HEK293T (cell line): ENCODE results near the gene GJE1.

Experiments used
- CTCF ChIA-PET: fragments of 350-600 bp; formaldehyde crosslinking; extraction: SDS; loops from one replicate; lab custom pipeline; 2021; ENCODE audit warnings: antibody characterized with exemption, inconsistent platforms; lab: Yijun Ruan, JAX
- POLR2A ChIA-PET: fragments of 350-600 bp; formaldehyde crosslinking; extraction: SDS; loops from one replicate; lab custom pipeline; 2020; ENCODE audit warnings: antibody characterized with exemption, inconsistent platforms; lab: Yijun Ruan, JAX
- DNase-seq: peaks from one replicate; pipeline ENCODE4 v3.0.0; 2012; ENCODE audit warnings: mixed read lengths; ENCODE audit errors: extremely low spot score
- ARNT ChIP-seq: fragments of 450-650 bp; IDR thresholded peaks from 2 replicates; pipeline ENCODE4 v1.6.1; 2017; ENCODE audit warnings: mild to moderate bottlenecking
- BHLHE40 ChIP-seq: fragments of 450-650 bp; IDR thresholded peaks from 2 replicates; pipeline ENCODE4 v1.6.1; 2016; ENCODE audit warnings: mild to moderate bottlenecking, moderate library complexity, borderline replicate concordance
- CTBP1 ChIP-seq: fragments of 450-650 bp; IDR thresholded peaks from 2 replicates; pipeline ENCODE4 v1.6.1; 2016; ENCODE audit warnings: borderline replicate concordance
- ELF4 ChIP-seq: fragments of 450-650 bp; IDR thresholded peaks from 2 replicates; pipeline ENCODE4 v1.6.1; 2017; ENCODE audit warnings: antibody characterized with exemption
- FOXA1 ChIP-seq: fragments of 450-650 bp; IDR thresholded peaks from 2 replicates; pipeline ENCODE4 v1.6.1; 2016; ENCODE audit warnings: mild to moderate bottlenecking
- FOXK2 ChIP-seq: fragments of 450-650 bp; IDR thresholded peaks from 2 replicates; pipeline ENCODE4 v1.6.1; 2016; ENCODE audit warnings: mild to moderate bottlenecking
- FOXM1 ChIP-seq: fragments of 450-650 bp; IDR thresholded peaks from 2 replicates; pipeline ENCODE4 v1.6.1; 2017; ENCODE audit warnings: mild to moderate bottlenecking, borderline replicate concordance
- HDGF ChIP-seq: fragments of 450-650 bp; IDR thresholded peaks from 2 replicates; pipeline ENCODE4 v1.6.1; 2017; ENCODE audit warnings: antibody characterized with exemption, borderline replicate concordance
- L3MBTL2 ChIP-seq: fragments of 450-650 bp; conservative IDR thresholded peaks from 2 replicates; pipeline ENCODE4 v1.6.1; 2016; ENCODE audit warnings: mild to moderate bottlenecking
- LEF1 ChIP-seq: fragments of 450-650 bp; IDR thresholded peaks from 2 replicates; pipeline ENCODE4 v1.6.1; 2017; ENCODE audit warnings: mild to moderate bottlenecking, borderline replicate concordance
- NFRKB ChIP-seq: fragments of 450-650 bp; IDR thresholded peaks from 2 replicates; pipeline ENCODE4 v1.6.1; 2016; ENCODE audit warnings: mild to moderate bottlenecking, moderate library complexity
- PKNOX1 ChIP-seq: fragments of 450-650 bp; IDR thresholded peaks from 2 replicates; pipeline ENCODE4 v1.6.1; 2016
- SP1 ChIP-seq: fragments of 450-650 bp; IDR thresholded peaks from 2 replicates; pipeline ENCODE4 v1.6.1; 2017
- TARDBP ChIP-seq: fragments of 450-650 bp; IDR thresholded peaks from 2 replicates; pipeline ENCODE4 v1.6.1; 2016
- ZNF384 ChIP-seq: fragments of 450-650 bp; IDR thresholded peaks from 2 replicates; pipeline ENCODE4 v1.6.1; 2016

GJE1 gene

GRCh38 chr6:142174703-142175102, 42.0 kb downstream of the GJE1 start:
- POLR2A ChIA-PET: no interaction called here
- no peak for DNase-seq
- CTCF ChIA-PET: no interaction called here
- TF ChIP-seq CTBP1: no peak

- CTCF ChIA-PET: interaction anchor here (0.6 kb wide), 1 partner anchor 31 kb away, joined by 3 read pairs; the partner anchor contains the start of genes NMBR and VTA1
- POLR2A ChIA-PET: interaction anchor here (0.7 kb wide), 1 partner anchor 14 kb away, joined by 3 read pairs; no protein-coding TSS in a partner anchor
- no peak for DNase-seq
- TF ChIP-seq LEF1 (no peak), FOXA1 (no peak), L3MBTL2 (no peak), ARNT (no peak), NFRKB (no peak), SP1 (no peak)
Observed at GRCh38 chr6:142178129-142178528, 45.4 kb downstream of the GJE1 start.

- no peak for TF ChIP-seq ARNT
- CTCF ChIA-PET: no interaction called here
- DNase-seq: no peak
- POLR2A ChIA-PET: no interaction called here
Observed at GRCh38 chr6:142182004-142182403, 49.3 kb downstream of the GJE1 start.

GRCh38 chr6:142183351-142183750, 50.6 kb downstream of the GJE1 start:
- no peak for TF ChIP-seq TARDBP
- TF ChIP-seq ARNT: no peak
- TF ChIP-seq ZNF384: no peak
- no peak for TF ChIP-seq L3MBTL2
- TF ChIP-seq CTBP1: no peak
- no peak for TF ChIP-seq HDGF
- TF ChIP-seq LEF1: no peak
- no peak for TF ChIP-seq ELF4
- no peak for TF ChIP-seq SP1
- ChIA-PET POLR2A (no interaction called here), CTCF (no interaction called here)
- DNase-seq: no peak

GRCh38 chr6:142184307-142184706, 51.6 kb downstream of the GJE1 start:
- ChIA-PET POLR2A (no interaction called here), CTCF (no interaction called here)
- DNase-seq: no peak
- TF ChIP-seq L3MBTL2: no peak
- no peak for TF ChIP-seq BHLHE40
- no peak for TF ChIP-seq NFRKB
- no peak for TF ChIP-seq CTBP1
- TF ChIP-seq ELF4: no peak
- no peak for TF ChIP-seq ARNT
- TF ChIP-seq PKNOX1: no peak
- TF ChIP-seq FOXM1: no peak
- TF ChIP-seq TARDBP: no peak
- TF ChIP-seq FOXK2: no peak
